Neuronal stem cell (in vitro differentiated cells): ENCODE measurements around the gene ANGEL1.

Experiments used
- DNase-seq: peaks from one replicate; pipeline ENCODE4 v3.0.0-alpha.2; 2013; ENCODE audit warnings: low spot score
- H2AFZ ChIP-seq: one replicate; pipeline ENCODE4 v1.6.1; 2013; ENCODE audit warnings: mild to moderate bottlenecking, low read length, inconsistent platforms
- H2AK5ac ChIP-seq: 2 replicates; pipeline ENCODE4 v1.6.1; 2013; ENCODE audit warnings: low read depth, mild to moderate bottlenecking, inconsistent platforms, low read length, moderate library complexity, mixed read lengths
- H2BK120ac ChIP-seq: 2 replicates; pipeline ENCODE4 v1.6.1; 2013; ENCODE audit warnings: low read depth, mild to moderate bottlenecking, inconsistent platforms, low read length, moderate library complexity, mixed read lengths
- H2BK12ac ChIP-seq: one replicate; pipeline ENCODE4 v1.6.1; 2013; ENCODE audit warnings: low read length, inconsistent platforms
- H2BK15ac ChIP-seq: 2 replicates; pipeline ENCODE4 v1.6.1; 2013; ENCODE audit warnings: mild to moderate bottlenecking, low read length, inconsistent platforms, mixed read lengths
- H2BK5ac ChIP-seq: one replicate; pipeline ENCODE4 v1.6.1; 2013; ENCODE audit warnings: inconsistent platforms, mild to moderate bottlenecking, low read length, moderate library complexity
- H3K14ac ChIP-seq: one replicate; pipeline ENCODE4 v1.6.1; 2013; ENCODE audit warnings: low read length, inconsistent platforms
- H3K18ac ChIP-seq: 2 replicates; pipeline ENCODE4 v1.6.1; 2013; ENCODE audit warnings: low read length, inconsistent platforms
- H3K23ac ChIP-seq: 2 replicates; pipeline ENCODE4 v1.6.1; 2013; ENCODE audit warnings: low read depth, mild to moderate bottlenecking, mixed read lengths, low read length, inconsistent platforms; ENCODE audit not compliant: poor library complexity
- H3K27ac ChIP-seq: replicated peaks from 3 replicates; pipeline ENCODE4 v1.5.1; 2013; ENCODE audit warnings: low read length, inconsistent platforms
- H3K27me3 ChIP-seq, 3 experiments: 2 replicates each; pipeline ENCODE4 v1.6.1; 2013; ENCODE audit warnings: low read length in 3 of 3, mild to moderate bottlenecking in 2 of 3, inconsistent platforms in 1 of 3, low read depth in 1 of 3, mixed read lengths in 1 of 3, moderate library complexity in 1 of 3; ENCODE audit not compliant: control insufficient read depth in 3 of 3, insufficient read depth in 3 of 3
- H3K36me3 ChIP-seq, 2 donors: replicated peaks in 1 of 2; 2 replicates each; pipeline ENCODE4 v1.6.1; 2013; ENCODE audit warnings: low read length in 2 of 2; ENCODE audit not compliant: control insufficient read depth in 2 of 2, insufficient read depth in 2 of 2
- H3K4ac ChIP-seq: 2 replicates; pipeline ENCODE4 v1.6.1; 2013; ENCODE audit warnings: inconsistent platforms, mild to moderate bottlenecking, low read length, moderate library complexity
- H3K4me1 ChIP-seq, 2 donors: 1 replicate in 1 of 2; 2 replicates in 1 of 2; pipeline ENCODE4 v1.6.1; 2013; ENCODE audit warnings: low read length in 2 of 2, low read depth in 1 of 2; ENCODE audit not compliant: control insufficient read depth in 2 of 2, insufficient read depth in 1 of 2
- H3K4me2 ChIP-seq: one replicate; pipeline ENCODE4 v1.6.1; 2013; ENCODE audit warnings: mild to moderate bottlenecking, low read length, inconsistent platforms; ENCODE audit not compliant: insufficient read depth, poor library complexity, severe bottlenecking
- H3K4me3 ChIP-seq, 2 donors: 2 replicates each; pipeline ENCODE4 v1.5.1; 2013; ENCODE audit warnings: low read length in 2 of 2, mild to moderate bottlenecking in 2 of 2, inconsistent platforms in 1 of 2, moderate library complexity in 1 of 2
- H3K79me1 ChIP-seq: one replicate; pipeline ENCODE4 v1.6.1; 2013; ENCODE audit warnings: low read depth, mild to moderate bottlenecking, inconsistent platforms, low read length, moderate library complexity
- H3K9ac ChIP-seq: one replicate; pipeline ENCODE4 v1.6.1; 2013; ENCODE audit warnings: mild to moderate bottlenecking, low read depth, low read length, inconsistent platforms; ENCODE audit not compliant: poor library complexity
- H3K9me3 ChIP-seq, 2 donors: replicated peaks in 1 of 2; 2 replicates each; pipeline versions ENCODE3 to v1.6.1; 2013; ENCODE audit warnings: low read length in 2 of 2, mild to moderate bottlenecking in 2 of 2, inconsistent platforms in 1 of 2, low read depth in 1 of 2, mixed read lengths in 1 of 2, moderate library complexity in 1 of 2; ENCODE audit not compliant: control insufficient read depth in 2 of 2, insufficient read depth in 1 of 2
- H4K8ac ChIP-seq: one replicate; pipeline ENCODE4 v1.6.1; 2013; ENCODE audit warnings: low read depth, mild to moderate bottlenecking, inconsistent platforms, low read length, moderate library complexity
- H4K91ac ChIP-seq: one replicate; pipeline ENCODE4 v1.6.1; 2013; ENCODE audit warnings: low read length, low read depth, mild to moderate bottlenecking, inconsistent platforms; ENCODE audit not compliant: poor library complexity
- WGBS, 2 donors: extraction: QIAGEN DNeasy Blood & Tissue Kit; methylation state at CpG; one replicate each; pipeline ENCODE4 v1.1.7; 2013; ENCODE audit warnings: missing lambda C conversion rate in 2 of 2, mixed read lengths in 1 of 2; ENCODE audit not compliant: insufficient read length in 2 of 2, insufficient replicate concordance in 1 of 2; ENCODE audit errors: extremely low coverage in 2 of 2; 5-methylcytosine and 5-hydroxymethylcytosine counted together

The ANGEL1 gene

GRCh38 chr14:76773956-76774820 lies 38.5 kb downstream of the ANGEL1 start:
- DNase-seq, result no peak
- H2BK12ac ChIP-seq, result no peak overlapping the region
- no peak overlapping the region for H3K27ac ChIP-seq
- H2BK120ac ChIP-seq, result no peak overlapping the region
- H3K9me3 ChIP-seq, result no peaks in the 10 kb centered on the region
- no peaks in the 10 kb centered on the region for H3K27me3 ChIP-seq
- H3K4me2 ChIP-seq, result no peak overlapping the region
- no peak overlapping the region for H2BK5ac ChIP-seq
- no peaks in the 10 kb centered on the region for H3K79me1 ChIP-seq
- H3K4me3 ChIP-seq, result no peak overlapping the region
- no peak overlapping the region for H4K91ac ChIP-seq
- no peak overlapping the region for H2AFZ ChIP-seq
- no peak overlapping the region for H3K4ac ChIP-seq
- no peak overlapping the region for H3K9ac ChIP-seq
- H3K18ac ChIP-seq, result peak overlapping the region; percentile 32
- H3K4me1 ChIP-seq, result peaks cover 5 to 17% of the 10 kb centered on the region in 2 donors
- H2AK5ac ChIP-seq, result peak overlapping the region; percentile 30
- WGBS, 2 donors, result no CpG with 5 or more reads among the region's 18 CpGs
- H3K23ac ChIP-seq, result no peak overlapping the region
- no peak overlapping the region for H4K8ac ChIP-seq
- no peak overlapping the region for H3K14ac ChIP-seq
- H3K36me3 ChIP-seq, result peaks cover 8 to 69% of the 10 kb centered on the region in 2 donors
- H2BK15ac ChIP-seq, result no peak overlapping the region

DNA sequence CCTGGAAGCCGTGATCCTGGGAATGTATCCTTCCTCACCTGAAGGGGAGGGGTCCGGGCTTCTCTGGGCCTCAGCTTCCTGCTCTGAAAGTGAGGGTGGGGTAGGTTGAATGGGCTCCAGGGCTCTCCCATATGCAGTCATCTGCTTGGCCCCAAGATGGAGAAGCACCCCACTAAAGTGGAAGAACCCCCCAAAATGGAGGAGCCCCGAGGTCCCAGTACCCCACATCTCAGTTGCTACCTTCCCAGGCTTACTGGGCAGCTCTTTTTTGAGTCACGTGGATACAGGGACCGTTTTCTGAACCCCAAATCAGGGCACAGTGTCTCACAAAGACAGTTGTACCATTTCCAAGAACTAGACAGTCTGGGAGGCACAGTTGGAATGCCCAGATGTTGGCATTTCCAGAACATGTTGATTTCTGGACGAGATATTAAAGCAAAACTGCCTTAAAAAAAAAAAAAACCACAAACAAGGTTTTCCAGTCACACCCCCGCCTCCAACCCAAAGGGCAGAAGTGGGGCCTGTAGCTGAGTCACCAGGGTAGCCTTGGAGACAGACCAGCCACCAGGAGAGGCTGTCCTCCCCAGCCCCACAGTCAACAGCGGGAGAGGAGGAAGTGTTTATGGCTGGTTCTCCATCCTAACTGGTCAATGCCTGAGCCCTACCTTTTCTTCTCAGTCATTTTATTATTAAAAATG lies 39.3 kb downstream of the ANGEL1 start:
- no peak for DNase-seq
- no peak overlapping the region for H3K14ac ChIP-seq
- H4K91ac ChIP-seq, result no peak overlapping the region
- H2BK5ac ChIP-seq, result no peak overlapping the region
- peak overlapping the region; percentile 29 for H3K27ac ChIP-seq
- no peak overlapping the region for H3K9ac ChIP-seq
- H2BK120ac ChIP-seq, result no peak overlapping the region
- H3K4me3 ChIP-seq, result no peak overlapping the region
- no peaks in the 10 kb centered on the region for H3K27me3 ChIP-seq
- H3K36me3 ChIP-seq, result peaks cover 8 to 64% of the 10 kb centered on the region in 2 donors
- WGBS, 2 donors, result no CpG with 5 or more reads among the region's 8 CpGs
- no peak overlapping the region for H3K4me2 ChIP-seq
- H3K18ac ChIP-seq, result no peak overlapping the region
- no peaks in the 10 kb centered on the region for H3K79me1 ChIP-seq
- H3K9me3 ChIP-seq, result no peaks in the 10 kb centered on the region
- no peak overlapping the region for H2BK15ac ChIP-seq
- H3K4ac ChIP-seq, result no peak overlapping the region
- peaks cover 8 to 19% of the 10 kb centered on the region in 2 donors for H3K4me1 ChIP-seq
- H3K23ac ChIP-seq, result no peak overlapping the region
- H2BK12ac ChIP-seq, result no peak overlapping the region
- H4K8ac ChIP-seq, result no peak overlapping the region
- no peak overlapping the region for H2AK5ac ChIP-seq
- H2AFZ ChIP-seq, result no peak overlapping the region

- Histone ChIP-seq H3K4me2 (peak overlapping the region; percentile 19), H4K8ac (no peak overlapping the region), H3K14ac (no peak overlapping the region), H2BK120ac (no peak overlapping the region), H2BK5ac (no peak overlapping the region), H4K91ac (no peak overlapping the region), H3K23ac (no peak overlapping the region), H2BK12ac (no peak overlapping the region), H3K4me1 (peaks cover 16 to 23% of the 10 kb centered on the region in 2 donors), H3K27me3 (no peaks in the 10 kb centered on the region), H3K9ac (no peak overlapping the region), H2BK15ac (no peak overlapping the region), H3K4ac (no peak overlapping the region), H2AK5ac (no peak overlapping the region), H3K27ac (peak overlapping the region; percentile 26), H3K9me3 (no peaks in the 10 kb centered on the region), H2AFZ (no peak overlapping the region), H3K4me3 (no peak overlapping the region), H3K79me1 (no peaks in the 10 kb centered on the region), H3K36me3 (peaks cover 7 to 56% of the 10 kb centered on the region in 2 donors), H3K18ac (peak overlapping the region; percentile 68)
- DNase-seq, result no peak
- WGBS, 2 donors, result no CpG with 5 or more reads among the region's 13 CpGs
Observed at GRCh38 chr14:76772300-76773187, 40.1 kb downstream of the ANGEL1 start.
